GM10248 (cell line): ENCODE results near the gene MED10.

ENCODE experiments used
- CTCF ChIA-PET: fragments of 300-600 bp; sonication (Branson Sonifier 250); formaldehyde crosslinking; extraction: SDS; loops from one replicate; lab custom pipeline; 2021; ENCODE audit warnings: antibody characterized with exemption; lab: Yijun Ruan, JAX
- POLR2A ChIA-PET: fragments of 350-650 bp; sonication (Branson Sonifier 250); formaldehyde crosslinking; extraction: SDS; loops from one replicate; lab custom pipeline; 2020; ENCODE audit warnings: antibody characterized with exemption; lab: Yijun Ruan, JAX
- DNase-seq: peaks from one replicate; pipeline ENCODE4 v3.0.0; 2012; ENCODE audit errors: extremely low spot score
- TF ChIP-seq, protein P1 (sequence below): IDR thresholded peaks from 2 replicates; pipeline ENCODE4 v1.5.1; 2012; ENCODE audit warnings: mild to moderate bottlenecking, low read depth; ENCODE audit errors: extremely low read depth, missing control alignments, control extremely low read depth

MED10 gene

GRCh38 chr5:6338871-6339270 is 39.5 kb downstream of the MED10 start:
- no peak for DNase-seq
- POLR2A ChIA-PET: no interaction called here
- TF ChIP-seq, protein P1, sequence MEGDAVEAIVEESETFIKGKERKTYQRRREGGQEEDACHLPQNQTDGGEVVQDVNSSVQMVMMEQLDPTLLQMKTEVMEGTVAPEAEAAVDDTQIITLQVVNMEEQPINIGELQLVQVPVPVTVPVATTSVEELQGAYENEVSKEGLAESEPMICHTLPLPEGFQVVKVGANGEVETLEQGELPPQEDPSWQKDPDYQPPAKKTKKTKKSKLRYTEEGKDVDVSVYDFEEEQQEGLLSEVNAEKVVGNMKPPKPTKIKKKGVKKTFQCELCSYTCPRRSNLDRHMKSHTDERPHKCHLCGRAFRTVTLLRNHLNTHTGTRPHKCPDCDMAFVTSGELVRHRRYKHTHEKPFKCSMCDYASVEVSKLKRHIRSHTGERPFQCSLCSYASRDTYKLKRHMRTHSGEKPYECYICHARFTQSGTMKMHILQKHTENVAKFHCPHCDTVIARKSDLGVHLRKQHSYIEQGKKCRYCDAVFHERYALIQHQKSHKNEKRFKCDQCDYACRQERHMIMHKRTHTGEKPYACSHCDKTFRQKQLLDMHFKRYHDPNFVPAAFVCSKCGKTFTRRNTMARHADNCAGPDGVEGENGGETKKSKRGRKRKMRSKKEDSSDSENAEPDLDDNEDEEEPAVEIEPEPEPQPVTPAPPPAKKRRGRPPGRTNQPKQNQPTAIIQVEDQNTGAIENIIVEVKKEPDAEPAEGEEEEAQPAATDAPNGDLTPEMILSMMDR: no peak
- CTCF ChIA-PET: no interaction called here

DNA sequence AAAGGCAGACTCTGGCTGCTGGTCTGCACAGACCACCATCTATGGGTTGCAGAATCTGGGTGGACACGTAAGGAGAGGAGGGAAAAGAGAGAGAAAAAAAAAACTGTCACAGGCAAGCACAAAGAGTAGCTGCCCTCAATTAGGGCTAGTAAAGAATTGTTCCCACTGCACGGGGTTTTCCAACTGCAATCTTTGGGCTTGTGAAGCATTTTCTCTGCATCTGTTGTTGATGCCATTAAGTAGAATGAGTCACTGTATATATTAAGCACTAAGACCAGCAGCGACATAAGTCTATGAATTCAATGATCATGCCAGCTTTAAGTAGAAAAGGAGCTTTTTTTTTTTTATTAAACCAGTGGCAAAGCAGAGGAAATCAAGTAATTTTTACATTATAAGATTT is 40.2 kb downstream of the MED10 start:
- ChIA-PET CTCF (no interaction called here), POLR2A (no interaction called here)
- TF ChIP-seq, protein P1: no peak
- DNase-seq: no peak

GRCh38 chr5:6333182-6333905 is 45.0 kb downstream of the MED10 start:
- POLR2A ChIA-PET: no interaction called here
- CTCF ChIA-PET: interaction anchor here (1.7 kb wide), 1 partner anchor 9 kb away, joined by 4 read pairs; no protein-coding TSS in a partner anchor
- DNase-seq: no peak

GRCh38 chr5:6328173-6328572 is 50.2 kb downstream of the MED10 start:
- no peak for DNase-seq
- ChIA-PET POLR2A (no interaction called here), CTCF (no interaction called here)
- TF ChIP-seq, protein P1: no peak

More at GRCh38 chr5:6333182-6333905, 45.0 kb downstream of the MED10 start:
- TF ChIP-seq, protein P1: no peak

DNA sequence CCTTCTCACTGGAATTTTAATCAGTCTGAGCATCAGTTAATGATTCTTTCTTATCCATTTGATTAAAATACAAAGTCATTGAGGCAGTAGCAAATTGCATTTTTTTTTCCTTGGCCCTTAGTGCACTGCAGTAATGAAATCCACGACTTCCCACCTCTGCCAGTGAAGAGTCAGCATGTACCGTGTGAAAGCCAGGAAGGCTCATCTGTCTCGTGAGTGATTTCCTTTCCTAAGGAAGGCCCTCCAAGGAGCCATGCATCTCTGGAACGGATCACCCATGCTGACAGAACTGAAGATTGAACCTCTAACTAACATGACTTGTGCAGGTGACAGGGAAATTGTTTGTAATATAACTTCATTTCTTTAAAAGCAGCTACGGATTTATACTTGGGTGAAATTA is 51.6 kb downstream of the MED10 start:
- ChIA-PET POLR2A (no interaction called here), CTCF (no interaction called here)
- TF ChIP-seq, protein P1: no peak
- no peak for DNase-seq

DNA sequence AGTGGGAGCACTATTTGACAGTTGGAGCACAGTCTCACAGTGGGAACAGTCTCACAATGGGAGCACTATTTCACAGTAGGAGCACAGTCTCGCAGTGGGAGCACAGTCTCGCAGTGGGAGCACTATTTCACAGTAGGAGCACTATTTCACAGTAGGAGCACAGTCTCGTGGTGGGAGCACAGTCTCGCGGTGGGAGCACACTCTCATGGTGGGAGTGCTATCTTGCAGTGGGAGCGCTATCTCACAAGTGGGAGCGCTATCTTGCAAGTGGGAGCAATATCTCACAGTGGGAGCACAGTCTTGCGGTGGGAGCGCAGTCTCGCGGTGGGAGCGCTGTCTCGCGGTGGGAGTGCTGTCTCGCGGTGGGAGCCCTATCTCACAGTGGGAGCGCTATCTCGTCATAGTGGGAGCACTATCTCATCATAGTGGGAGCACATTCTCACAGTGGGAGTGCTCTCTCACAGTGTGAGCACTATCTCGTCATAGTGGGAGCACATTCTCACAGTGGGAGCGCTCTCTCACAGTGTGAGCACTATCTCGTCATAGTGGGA is 56.1 kb downstream of the MED10 start:
- TF ChIP-seq, protein P1: no peak
- ChIA-PET POLR2A (no interaction called here), CTCF (no interaction called here)
- no peak for DNase-seq
